Pons (tissue), 1 donor: ENCODE results near the gene SLC44A4.
A peak's percentile ranks its signal among the peaks of the same experiment; 100 is the strongest.

Experiments used
- DNase-seq: peaks from one replicate; pipeline ENCODE4 v3.0.0-alpha.2; 2016; ENCODE audit warnings: low spot score

Gene SLC44A4

DNA sequence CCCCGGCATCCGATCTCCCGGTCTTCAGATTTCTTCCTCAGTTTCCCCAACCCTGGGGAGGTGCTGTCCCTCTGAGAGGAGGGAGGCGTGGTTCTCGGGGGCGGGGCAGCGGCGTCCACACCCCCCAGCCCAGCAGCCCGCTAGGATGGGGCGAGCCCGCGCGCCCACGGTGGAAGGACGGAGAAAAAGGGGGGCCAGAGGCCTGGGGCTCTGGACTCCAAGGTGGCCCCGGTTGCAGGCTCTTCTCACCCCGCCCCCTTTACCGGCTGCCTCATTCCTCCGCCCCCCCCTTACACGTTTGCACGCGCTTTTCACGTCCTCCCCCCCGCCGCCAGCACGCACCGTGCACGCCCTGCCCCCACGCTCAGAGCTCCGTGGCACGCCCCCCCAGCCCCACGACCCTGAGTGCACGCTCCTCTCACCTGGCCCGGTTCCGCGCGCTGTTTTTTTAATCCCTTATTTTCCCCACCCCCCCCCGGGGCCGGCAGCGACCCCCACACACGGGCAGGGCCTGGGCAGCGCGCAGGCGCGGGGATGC lies 22.7 kb upstream of the SLC44A4 start:
- peak; percentile 36 for DNase-seq

GRCh38 chr6:31900917-31901414 lies 22.2 kb upstream of the SLC44A4 start:
- peak; percentile 16 for DNase-seq

GRCh38 chr6:31899882-31900722 lies 21.3 kb upstream of the SLC44A4 start:
- DNase-seq, result no peak

- no peak for DNase-seq
Observed at GRCh38 chr6:31899215-31899614, 20.4 kb upstream of the SLC44A4 start.

- DNase-seq, result peak; percentile 74
Observed at GRCh38 chr6:31898383-31899011, 19.7 kb upstream of the SLC44A4 start.

DNA sequence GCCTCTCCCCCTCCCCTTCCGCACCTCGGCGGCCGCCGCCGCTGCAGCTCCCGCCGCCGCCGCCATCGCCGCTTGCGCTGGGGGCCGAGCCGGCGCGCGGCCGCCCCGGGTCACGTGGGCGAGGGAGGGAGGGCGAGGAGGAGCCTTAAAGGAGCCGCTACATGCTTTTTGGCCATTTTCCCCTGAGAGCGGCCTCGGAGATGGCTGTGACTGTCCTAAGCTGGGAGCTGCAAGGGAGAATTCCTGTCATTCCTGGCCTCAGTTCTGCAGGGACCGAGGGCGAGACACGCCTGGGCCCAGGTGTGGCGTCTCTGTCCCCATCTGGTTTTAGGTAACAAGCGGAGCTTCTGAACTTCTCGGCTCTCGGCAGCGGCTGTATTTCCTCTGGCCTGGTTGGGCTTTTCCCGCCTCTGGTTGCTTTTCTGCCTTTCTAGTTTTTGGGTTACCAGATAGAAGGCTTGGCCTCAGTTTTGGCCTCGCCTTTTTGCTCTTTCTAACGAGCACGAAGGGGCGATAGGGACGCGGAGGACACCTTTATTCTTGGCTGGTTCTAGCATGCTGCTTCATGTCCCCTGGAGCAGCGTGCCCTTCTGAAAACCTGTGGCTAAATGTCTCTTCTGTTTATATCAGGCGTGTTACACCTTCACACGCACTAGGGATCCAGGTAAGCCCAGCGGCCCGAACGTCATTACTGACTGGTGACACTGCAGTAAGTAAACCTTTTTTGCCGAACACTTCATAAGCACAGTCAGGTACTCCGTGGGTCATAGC lies 19.0 kb upstream of the SLC44A4 start, which contains the start of gene EHMT2:
Gene EHMT2 (minus strand): TSS at position 87 of the 771 bp plus-strand sequence. CDS start 21 bp downstream, at position 66.
- DNase-seq, result peak; percentile 88

DNA sequence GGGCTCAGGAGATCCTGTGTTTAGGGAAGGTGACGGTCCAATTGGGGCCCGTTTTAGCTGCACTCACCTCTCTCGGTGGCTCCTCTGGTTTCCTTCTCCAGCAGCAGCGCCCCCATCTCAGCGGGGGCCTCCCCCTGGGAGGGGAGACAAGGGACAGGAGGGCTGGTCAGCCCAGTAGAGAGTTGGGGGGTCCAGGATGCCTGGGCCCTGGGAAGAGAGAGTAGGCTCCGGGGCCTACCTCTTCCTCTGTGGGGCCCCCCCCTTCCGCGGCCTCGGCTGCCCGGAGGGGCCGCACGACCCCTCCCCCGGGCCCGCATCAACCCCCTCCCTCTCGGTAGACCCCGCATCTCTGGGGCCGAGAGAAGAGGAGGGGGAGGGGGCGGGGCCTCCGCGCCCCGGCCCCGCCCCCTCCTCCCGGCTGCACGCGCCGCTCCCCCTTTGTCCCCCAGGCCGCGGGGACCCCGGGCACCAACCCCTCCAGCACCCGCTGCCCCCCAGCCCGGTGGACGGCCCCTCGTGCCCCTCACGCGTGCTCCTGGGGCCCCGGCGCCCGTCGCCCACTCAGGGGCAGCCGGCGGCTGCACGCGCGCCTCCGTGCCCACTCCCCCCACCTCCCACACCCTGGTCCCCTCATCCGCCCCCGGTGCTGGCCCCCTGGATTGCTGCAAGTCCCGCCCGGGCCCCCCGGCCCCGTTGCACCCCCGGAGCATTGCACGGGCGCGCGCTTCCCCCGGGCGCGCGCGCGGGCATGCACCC lies 18.2 kb upstream of the SLC44A4 start:
- DNase-seq, result no peak

DNA sequence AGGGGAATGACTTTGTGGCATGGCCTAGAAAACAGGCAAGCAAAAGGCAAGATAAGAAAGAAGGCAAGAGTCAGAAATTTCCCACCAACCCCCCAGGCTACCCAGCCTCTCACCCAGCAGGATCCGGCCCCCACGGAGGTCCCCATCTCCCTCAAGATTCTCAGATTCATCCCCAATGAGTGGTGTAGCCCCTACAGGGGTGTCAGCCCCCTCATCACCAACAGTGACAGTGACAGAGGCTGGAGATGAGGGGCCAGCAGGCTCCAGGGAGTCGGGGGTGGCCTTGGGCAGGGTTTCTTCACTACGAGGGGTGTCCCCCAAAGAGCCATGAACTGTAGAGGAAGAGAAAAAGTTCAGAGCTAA lies 17.7 kb upstream of the SLC44A4 start:
- no peak for DNase-seq

GRCh38 chr6:31892821-31893220 lies 14.0 kb upstream of the SLC44A4 start:
- no peak for DNase-seq

DNA sequence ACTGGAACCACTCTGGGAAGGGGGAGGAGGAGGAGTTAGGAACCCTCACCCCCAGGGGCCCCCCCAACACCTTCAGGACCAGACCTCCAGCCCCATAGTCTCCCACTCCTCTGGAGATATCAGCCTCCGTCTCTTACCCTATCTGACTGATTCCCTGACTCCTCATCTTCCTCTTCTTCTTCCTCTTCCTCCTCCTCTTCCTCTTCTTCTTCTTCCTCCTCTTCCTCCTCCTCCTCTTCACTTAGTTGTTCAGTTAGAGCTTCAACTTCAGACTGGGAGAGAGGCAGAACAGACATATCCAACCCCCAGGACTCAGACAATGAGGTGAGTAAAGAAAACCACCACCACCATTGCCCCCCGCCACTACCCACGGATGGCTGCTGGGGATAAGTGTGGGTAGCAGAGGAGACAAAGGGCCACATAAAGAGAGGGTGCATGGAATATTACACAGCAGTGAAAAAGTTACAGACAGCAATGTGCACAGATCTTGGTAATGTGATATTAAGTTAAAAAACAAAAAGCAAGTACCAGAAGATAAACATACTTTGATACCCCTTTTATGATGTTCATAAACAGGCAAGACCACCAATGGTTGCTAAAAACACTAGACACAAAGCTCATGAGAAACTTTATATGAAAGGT lies 10.7 kb upstream of the SLC44A4 start:
- no peak for DNase-seq

DNA sequence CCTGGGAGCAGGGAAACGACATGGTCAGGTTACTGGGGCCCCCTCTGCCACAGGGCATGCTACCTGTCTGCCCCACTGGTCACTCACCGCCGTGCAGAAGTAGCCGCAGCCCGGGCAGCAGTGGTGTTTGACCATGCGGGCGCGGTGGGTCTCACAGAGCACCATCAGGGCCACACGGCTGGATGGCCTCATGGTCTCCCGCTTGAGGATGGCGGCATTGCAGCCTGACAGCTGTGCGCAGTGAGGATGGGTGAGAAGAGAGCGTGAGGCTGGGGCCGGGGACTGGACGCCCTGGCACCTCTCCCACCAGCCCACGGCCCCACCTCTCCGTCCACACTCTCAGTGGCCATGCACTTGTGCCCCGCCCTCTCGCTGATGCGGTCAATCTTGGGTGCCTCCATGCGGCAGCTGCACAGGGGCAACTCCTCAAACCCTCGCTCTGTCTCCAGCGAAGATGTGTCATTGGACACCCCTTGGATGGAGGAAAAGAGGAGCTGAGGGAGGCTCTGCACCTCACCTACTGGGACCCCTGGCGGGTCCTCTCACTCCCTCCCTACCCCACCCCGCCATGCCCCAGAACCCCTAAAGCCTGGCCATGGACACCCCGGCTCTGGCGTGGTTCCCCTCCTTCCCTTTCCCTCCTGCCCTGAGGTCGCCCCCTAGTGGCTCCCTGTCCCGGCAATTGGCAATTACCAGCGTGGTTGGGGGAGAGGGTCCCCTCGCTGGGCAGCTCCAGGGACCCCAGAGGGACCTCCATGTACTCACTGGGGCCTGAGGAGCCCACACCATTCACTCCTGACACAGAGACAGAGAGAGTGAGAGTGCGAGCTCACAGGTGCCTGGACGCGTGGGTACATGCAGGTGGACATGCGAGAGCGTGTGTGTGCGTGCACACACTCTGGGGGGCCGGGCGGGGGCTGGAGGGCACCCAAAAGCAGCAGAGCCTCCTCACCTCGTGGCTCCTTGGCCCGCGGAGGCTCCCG lies 9.8 kb upstream of the SLC44A4 start:
- DNase-seq, result no peak

GRCh38 chr6:31887173-31888007 lies 8.6 kb upstream of the SLC44A4 start:
- no peak for DNase-seq

DNA sequence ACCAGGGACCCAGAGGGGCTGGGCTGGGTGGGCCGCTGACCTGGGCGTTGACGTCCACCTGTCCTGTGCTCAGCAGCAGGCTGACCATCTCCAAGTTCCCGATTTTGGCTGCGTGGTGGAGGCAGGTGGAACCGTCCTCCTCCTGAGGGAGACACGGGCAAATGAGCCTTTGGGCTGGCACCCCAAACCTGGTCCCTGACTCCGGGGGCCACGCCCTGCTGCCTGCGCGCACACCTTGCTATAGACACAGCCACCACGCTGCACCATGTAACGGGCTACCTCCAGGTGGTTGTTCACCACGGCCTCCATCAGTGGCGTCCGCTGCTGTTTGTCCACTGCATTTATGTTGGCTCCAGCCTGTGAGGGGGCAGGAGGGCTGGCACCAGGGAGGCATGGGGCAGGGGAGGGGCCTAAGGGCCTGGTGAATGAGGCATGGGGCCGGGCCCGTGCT lies 7.8 kb upstream of the SLC44A4 start:
- DNase-seq, result no peak

GRCh38 chr6:31884528-31885035 lies 5.8 kb upstream of the SLC44A4 start:
- DNase-seq, result no peak

DNA sequence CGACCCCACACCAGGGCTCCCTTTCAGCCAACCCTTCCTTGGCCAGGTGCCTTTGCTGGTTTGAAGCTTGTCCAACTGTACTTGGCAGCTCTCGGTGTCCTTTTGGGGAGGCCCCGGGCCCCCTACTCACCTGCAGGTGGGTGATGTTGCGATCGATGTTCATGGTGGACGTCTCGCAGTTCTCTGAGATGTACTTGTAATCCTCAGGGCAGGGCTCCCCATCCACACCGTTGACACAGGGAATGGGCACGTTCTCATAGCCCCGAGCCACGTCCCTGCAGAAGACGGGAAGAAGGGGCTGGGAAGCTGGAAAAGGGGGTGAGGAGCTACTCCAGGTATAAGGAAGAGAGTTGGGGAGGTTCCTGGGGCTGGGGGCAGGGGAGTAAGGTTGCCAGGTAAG lies 4.9 kb upstream of the SLC44A4 start:
- DNase-seq, result no peak

GRCh38 chr6:31882344-31882743 lies 3.5 kb upstream of the SLC44A4 start:
- DNase-seq, result no peak

GRCh38 chr6:31881136-31881859 lies 2.5 kb upstream of the SLC44A4 start:
- no peak for DNase-seq

DNA sequence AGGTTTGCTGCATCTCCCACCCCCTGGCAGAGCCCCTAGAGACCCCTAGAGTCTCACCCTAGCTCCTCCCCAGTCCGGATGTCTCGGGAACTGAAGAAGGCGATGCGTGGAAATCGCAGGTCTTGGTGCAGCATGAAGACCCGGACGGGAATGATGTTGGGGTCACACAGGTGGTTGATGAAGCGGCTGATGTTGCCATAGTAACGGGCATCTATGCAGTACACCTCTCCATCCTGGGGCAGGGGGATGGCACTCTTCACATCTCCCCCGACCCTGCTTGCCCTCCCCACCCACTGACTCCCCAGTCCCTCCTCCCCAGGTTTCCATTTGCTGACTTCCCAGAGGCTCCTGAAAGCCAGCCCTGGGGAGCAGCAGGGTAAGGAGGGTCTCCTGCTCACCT lies 1.8 kb upstream of the SLC44A4 start:
- no peak for DNase-seq
